Mesenchymal stem cell (in vitro differentiated cells and primary cell): ENCODE data around the gene BPIFB3.
"Not testable (repeated sequence)": the region's sequence is repeated elsewhere in the genome, so short reads cannot be mapped to it uniquely, and the experiment has no call there.

Source experiments
- DNase-seq: peaks from one replicate; pipeline ENCODE4 v3.0.0-alpha.2; 2013
- H2AFZ ChIP-seq: one replicate; pipeline ENCODE4 v1.6.1; 2013; ENCODE audit warnings: low read depth, mild to moderate bottlenecking, control low read depth, inconsistent platforms, low read length, moderate library complexity
- H2AK5ac ChIP-seq: 2 replicates; pipeline ENCODE4 v1.6.1; 2013; ENCODE audit warnings: low read length, moderate library complexity, mild to moderate bottlenecking, inconsistent platforms; ENCODE audit not compliant: severe bottlenecking
- H2BK120ac ChIP-seq: one replicate; pipeline ENCODE4 v1.6.1; 2013; ENCODE audit warnings: low read depth, mild to moderate bottlenecking, inconsistent platforms, low read length, moderate library complexity
- H2BK12ac ChIP-seq, 2 experiments: one replicate each; pipeline ENCODE4 v1.6.1; 2013; ENCODE audit warnings: inconsistent platforms in 2 of 2, low read length in 2 of 2, mild to moderate bottlenecking in 2 of 2, moderate library complexity in 2 of 2, control low read depth in 1 of 2
- H2BK15ac ChIP-seq: one replicate; pipeline ENCODE4 v1.6.1; 2013; ENCODE audit warnings: mild to moderate bottlenecking, low read depth, inconsistent platforms; ENCODE audit not compliant: poor library complexity, severe bottlenecking
- H2BK5ac ChIP-seq: 2 replicates; pipeline ENCODE4 v1.6.1; 2013; ENCODE audit warnings: low read depth, mild to moderate bottlenecking, low read length, control low read depth, inconsistent platforms; ENCODE audit not compliant: poor library complexity, severe bottlenecking
- H3K14ac ChIP-seq, 2 experiments: one replicate each; pipeline ENCODE4 v1.6.1; 2013; ENCODE audit warnings: inconsistent platforms in 2 of 2, low read length in 2 of 2, control low read depth in 1 of 2, mild to moderate bottlenecking in 1 of 2, moderate library complexity in 1 of 2
- H3K18ac ChIP-seq, 2 experiments: one replicate each; pipeline ENCODE4 v1.6.1; 2013; ENCODE audit warnings: inconsistent platforms in 2 of 2, low read length in 2 of 2, control low read depth in 1 of 2, low read depth in 1 of 2, mild to moderate bottlenecking in 1 of 2
- H3K23ac ChIP-seq, 2 experiments: one replicate each; pipeline ENCODE4 v1.6.1; 2013; ENCODE audit warnings: inconsistent platforms in 2 of 2, low read length in 2 of 2, mild to moderate bottlenecking in 2 of 2, moderate library complexity in 2 of 2, control low read depth in 1 of 2
- H3K27ac ChIP-seq: 2 replicates; pipeline ENCODE4 v1.5.1; 2013; ENCODE audit warnings: mild to moderate bottlenecking, moderate library complexity, low read length, control low read depth, inconsistent platforms; ENCODE audit not compliant: poor library complexity, severe bottlenecking
- H3K27me3 ChIP-seq, 2 experiments: 2 replicates each; pipeline versions ENCODE4 v1.6.1 to v1.7.0; 2013; ENCODE audit warnings: low read length in 2 of 2, mild to moderate bottlenecking in 2 of 2, moderate library complexity in 2 of 2, control low read depth in 1 of 2, inconsistent platforms in 1 of 2; ENCODE audit not compliant: control insufficient read depth in 1 of 2, insufficient read depth in 1 of 2
- H3K36me3 ChIP-seq, 2 experiments: 2 replicates each; pipeline versions ENCODE4 v1.6.1 to v1.7.0; 2013; ENCODE audit warnings: low read length in 2 of 2, control low read depth in 1 of 2, inconsistent platforms in 1 of 2, low read depth in 1 of 2, mild to moderate bottlenecking in 1 of 2; ENCODE audit not compliant: insufficient read depth in 2 of 2, control insufficient read depth in 1 of 2
- H3K4ac ChIP-seq, 2 experiments: one replicate each; pipeline ENCODE4 v1.6.1; 2013; ENCODE audit warnings: inconsistent platforms in 2 of 2, low read length in 2 of 2, mild to moderate bottlenecking in 2 of 2, moderate library complexity in 2 of 2, control low read depth in 1 of 2, low read depth in 1 of 2
- H3K4me1 ChIP-seq: 2 replicates; pipeline ENCODE4 v1.6.1; 2013; ENCODE audit warnings: low read depth, low read length, control low read depth; ENCODE audit not compliant: control insufficient read depth, insufficient read depth
- H3K4me2 ChIP-seq: 2 replicates; pipeline ENCODE4 v1.6.1; 2013; ENCODE audit warnings: low read length, mild to moderate bottlenecking, inconsistent platforms; ENCODE audit not compliant: poor library complexity, severe bottlenecking
- H3K4me3 ChIP-seq, 2 experiments: 2 replicates each; pipeline versions ENCODE4 v1.5.1 to v1.7.0; 2013; ENCODE audit warnings: low read length in 2 of 2, mild to moderate bottlenecking in 2 of 2, control low read depth in 1 of 2, low read depth in 1 of 2; ENCODE audit not compliant: insufficient read depth in 1 of 2
- H3K79me1 ChIP-seq: replicated peaks from 2 replicates; pipeline ENCODE4 v1.6.1; 2013; ENCODE audit warnings: mild to moderate bottlenecking, control low read depth, low read length, inconsistent platforms; ENCODE audit not compliant: poor library complexity, severe bottlenecking
- H3K9ac ChIP-seq: 2 replicates; pipeline ENCODE4 v1.7.0; 2013; ENCODE audit warnings: mild to moderate bottlenecking, low read length, moderate library complexity
- H3K9me3 ChIP-seq: 2 replicates; pipeline ENCODE4 v1.7.0; 2013; ENCODE audit warnings: mild to moderate bottlenecking, low read length; ENCODE audit not compliant: control insufficient read depth
- H4K8ac ChIP-seq: one replicate; pipeline ENCODE4 v1.6.1; 2013; ENCODE audit warnings: inconsistent platforms, mild to moderate bottlenecking, low read length, moderate library complexity
- H4K91ac ChIP-seq: one replicate; pipeline ENCODE4 v1.6.1; 2013; ENCODE audit warnings: mild to moderate bottlenecking, low read length, inconsistent platforms
- WGBS: methylation state at CpG from one replicate; pipeline ENCODE4 v1.1.7; 2013; ENCODE audit warnings: mixed read lengths; 5-methylcytosine and 5-hydroxymethylcytosine counted together

BPIFB3 gene

GRCh38 chr20:33115501-33115900 is 61.8 kb downstream of the BPIFB3 start:
- not testable (repeated sequence) for H2AK5ac ChIP-seq, H2BK5ac ChIP-seq, H3K4me1 ChIP-seq, H2BK12ac ChIP-seq, H2AFZ ChIP-seq, DNase-seq, H4K8ac ChIP-seq, H3K4ac ChIP-seq, H3K18ac ChIP-seq, H3K27ac ChIP-seq, H3K4me2 ChIP-seq, H3K36me3 ChIP-seq, H3K14ac ChIP-seq, H2BK15ac ChIP-seq, H3K4me3 ChIP-seq, H3K79me1 ChIP-seq, H4K91ac ChIP-seq, H3K9me3 ChIP-seq, H3K9ac ChIP-seq, H3K23ac ChIP-seq, H2BK120ac ChIP-seq
- H3K27me3 ChIP-seq, result peaks cover 0 to 23% of the 10 kb centered on the region in 2 experiments
- WGBS, result 99% methylated on average over 20 of the region's 34 CpGs

DNA sequence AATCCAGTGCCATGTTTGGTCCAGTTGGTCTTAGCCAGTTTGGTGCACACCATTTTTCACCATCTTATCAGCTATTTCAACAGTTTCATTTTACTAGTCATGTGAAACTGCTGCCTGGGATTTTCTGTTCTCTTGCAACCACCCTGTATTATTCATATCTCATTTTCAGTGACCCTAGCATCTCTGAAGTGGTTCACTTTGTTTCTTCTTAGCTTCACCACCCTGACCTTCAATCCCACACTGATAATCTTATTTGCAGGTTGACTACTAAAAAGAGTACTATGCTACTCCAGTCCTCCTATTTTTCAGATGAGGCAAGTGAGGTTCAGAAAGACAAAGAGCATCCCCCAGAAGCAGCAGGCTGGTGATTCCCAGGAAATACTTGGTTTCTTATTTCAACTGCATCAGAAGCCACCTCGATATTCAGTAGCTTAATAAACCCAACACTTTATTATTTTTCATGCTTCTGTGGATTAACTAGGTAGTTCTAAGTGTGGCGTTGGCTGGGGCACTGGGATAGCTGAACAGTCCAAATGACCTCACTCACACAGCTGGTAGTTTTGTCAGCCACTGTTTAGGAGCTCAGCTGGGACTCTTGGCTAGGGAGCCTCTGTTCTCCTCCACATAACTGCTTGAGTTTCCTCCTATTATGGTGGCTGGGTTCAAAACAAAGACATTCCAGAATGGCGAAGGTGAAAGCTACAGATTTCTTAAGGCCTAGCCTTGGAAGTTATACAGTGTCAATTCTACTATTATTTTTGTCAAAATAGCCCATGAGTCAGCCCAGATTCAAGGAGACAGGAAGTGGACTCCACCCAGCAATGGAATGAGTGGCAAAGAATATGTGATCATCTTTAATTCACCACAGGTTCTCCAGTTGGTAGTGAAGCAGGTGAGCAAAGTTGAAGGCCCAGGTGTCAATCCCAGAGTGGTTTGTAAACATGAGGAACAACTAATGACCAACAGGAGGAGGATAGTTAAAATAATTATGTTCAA is 66.3 kb downstream of the BPIFB3 start:
- Histone ChIP-seq H3K9me3 (peaks cover 8% of the 10 kb centered on the region), H3K4me3 (no peak overlapping the region), H4K91ac (no peak overlapping the region), H3K23ac (no peak overlapping the region), H2BK120ac (no peak overlapping the region), H3K14ac (no peak overlapping the region), H3K4me2 (no peak overlapping the region), H3K4me1 (no peaks in the 10 kb centered on the region), H2AFZ (no peak overlapping the region), H2BK15ac (no peak overlapping the region), H3K18ac (no peak overlapping the region), H3K36me3 (no peaks in the 10 kb centered on the region), H3K9ac (no peak overlapping the region), H3K27ac (no peak overlapping the region), H3K27me3 (peaks cover 4 to 11% of the 10 kb centered on the region in 2 experiments), H4K8ac (no peak overlapping the region), H3K79me1 (no peaks in the 10 kb centered on the region), H2AK5ac (no peak overlapping the region), H2BK12ac (no peak overlapping the region), H2BK5ac (no peak overlapping the region), H3K4ac (no peak overlapping the region)
- no peak for DNase-seq
- 91% methylated on average over 1 of the region's 3 CpGs for WGBS

DNA sequence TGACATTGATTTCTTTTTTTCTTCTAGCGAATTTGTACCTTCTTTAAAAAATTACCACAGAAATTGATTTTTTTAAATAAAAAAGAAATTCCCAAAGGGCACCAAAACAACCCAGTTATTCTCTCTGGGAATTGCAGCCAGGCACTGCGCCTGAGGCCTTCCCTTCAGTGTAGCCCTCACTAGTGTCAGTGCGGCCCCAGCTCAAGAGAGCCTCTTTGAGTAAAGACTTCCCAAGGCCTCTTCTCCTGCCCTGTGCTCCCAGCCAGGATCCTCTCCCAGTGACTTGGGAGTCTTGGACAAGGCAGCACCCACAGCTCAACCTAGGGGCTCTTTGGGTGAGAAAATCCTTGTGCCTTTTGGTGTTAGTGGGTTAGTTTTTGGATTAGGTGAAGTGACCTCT is 67.2 kb downstream of the BPIFB3 start:
- no peak overlapping the region for H3K4me3 ChIP-seq
- peaks cover 4 to 20% of the 10 kb centered on the region in 2 experiments for H3K27me3 ChIP-seq
- H2BK12ac ChIP-seq, result no peak overlapping the region
- H2AK5ac ChIP-seq, result no peak overlapping the region
- H2BK120ac ChIP-seq, result no peak overlapping the region
- no peak overlapping the region for H2BK15ac ChIP-seq
- H3K4me2 ChIP-seq, result no peak overlapping the region
- no peak overlapping the region for H3K18ac ChIP-seq
- no peaks in the 10 kb centered on the region for H3K36me3 ChIP-seq
- no peak overlapping the region for H2AFZ ChIP-seq
- WGBS, result 87% methylated on average over 3 of the region's 3 CpGs
- no peak overlapping the region for H3K9ac ChIP-seq
- no peaks in the 10 kb centered on the region for H3K4me1 ChIP-seq
- H3K14ac ChIP-seq, result no peak overlapping the region
- H3K27ac ChIP-seq, result no peak overlapping the region
- H3K4ac ChIP-seq, result no peak overlapping the region
- DNase-seq, result no peak
- H3K9me3 ChIP-seq, result peaks cover 11% of the 10 kb centered on the region
- H3K79me1 ChIP-seq, result no peaks in the 10 kb centered on the region
- no peak overlapping the region for H2BK5ac ChIP-seq
- no peak overlapping the region for H4K8ac ChIP-seq
- no peak overlapping the region for H4K91ac ChIP-seq
- H3K23ac ChIP-seq, result no peak overlapping the region

GRCh38 chr20:33122297-33122696 is 68.6 kb downstream of the BPIFB3 start:
- not testable (repeated sequence) for H4K91ac ChIP-seq, H3K18ac ChIP-seq, H2AK5ac ChIP-seq, H2BK15ac ChIP-seq, H3K4ac ChIP-seq, H3K4me2 ChIP-seq, H3K9ac ChIP-seq, H3K36me3 ChIP-seq, H2BK12ac ChIP-seq, DNase-seq, H4K8ac ChIP-seq, H2AFZ ChIP-seq, H3K4me1 ChIP-seq, H3K27ac ChIP-seq, H3K4me3 ChIP-seq, H2BK5ac ChIP-seq, H3K23ac ChIP-seq, H3K14ac ChIP-seq, H2BK120ac ChIP-seq, H3K79me1 ChIP-seq
- peaks cover 11% of the 10 kb centered on the region for H3K9me3 ChIP-seq
- H3K27me3 ChIP-seq, result peaks cover 4 to 26% of the 10 kb centered on the region in 2 experiments
- WGBS, result 9% methylated on average over 1 of the region's 1 CpG
